ACHN (cell line): Measurements from ENCODE around the gene DACH1.
"Not testable (repeated sequence)": the region's sequence is repeated elsewhere in the genome, so short reads cannot be mapped to it uniquely, and the experiment has no call there.

Experiments
- DNase-seq: peaks from one replicate; pipeline ENCODE4 v3.0.0-alpha.2; 2015
- in situ Hi-C: cut with HindIII; loops from 2 replicates; pipeline ENCODE4 v1.10.0; 2017; ENCODE audit warnings: low sequenced_read_pairs, low pct_ligation_motif_present, low pct_unique_long_range_greater_than_20kb

DACH1 gene

GRCh38 chr13:71867131-71867814 is at the start of gene DACH1:
TSS of gene DACH1 (minus strand) at chr13:71867204.
- in situ Hi-C loops: no loop called here
- DNase-seq: peak; percentile 33

- DNase-seq: no peak
- in situ Hi-C loops: no loop called here
These were observed 46.7 kb upstream of the DACH1 start for GRCh38 chr13:71913717-71914116.

DNA sequence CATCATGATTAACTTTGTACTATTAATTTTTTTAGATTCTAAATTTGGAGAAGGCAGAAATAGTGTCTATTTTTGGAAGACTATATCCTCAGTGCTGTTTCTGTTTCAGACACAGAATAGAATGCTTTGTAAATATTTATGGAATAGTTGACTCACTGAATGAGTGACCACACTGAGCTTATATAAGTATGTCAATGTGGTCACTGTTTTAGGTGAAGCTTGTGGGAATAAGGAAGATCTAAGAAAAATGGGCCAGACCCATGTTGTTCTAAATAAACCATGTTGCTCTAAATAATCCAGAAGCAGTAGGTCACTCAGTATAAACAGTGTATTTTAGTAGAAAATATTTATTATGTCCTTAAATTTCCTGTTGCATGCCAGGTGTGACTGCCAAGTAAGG is 45.5 kb upstream of the DACH1 start:
- no peak for DNase-seq
- in situ Hi-C loops: no loop called here

GRCh38 chr13:71906448-71906847 is 39.4 kb upstream of the DACH1 start:
- no peak for DNase-seq

DNA sequence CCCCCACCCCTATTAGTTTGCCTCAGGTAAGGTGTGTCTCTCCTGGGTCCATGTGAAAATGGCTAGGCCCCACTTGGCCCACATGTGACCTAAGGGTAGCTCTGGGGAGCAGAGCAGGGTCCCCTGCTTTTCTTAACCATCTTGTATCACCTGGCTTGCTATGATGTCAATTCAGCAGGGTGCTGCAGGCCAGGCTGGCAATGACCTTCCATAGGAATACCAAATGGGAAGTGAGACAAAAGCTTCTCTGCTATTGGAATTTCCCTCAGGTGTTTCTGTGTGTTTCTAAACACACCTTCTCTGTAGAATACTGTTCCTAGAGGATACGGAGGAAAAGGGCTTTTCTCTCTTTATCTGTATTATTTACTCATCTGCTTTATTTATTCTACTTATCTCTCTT is 35.7 kb upstream of the DACH1 start:
- DNase-seq: no peak
- in situ Hi-C loops: no loop called here

More at GRCh38 chr13:71906448-71906847, 39.4 kb upstream of the DACH1 start:
- in situ Hi-C loops: no loop called here

DNA sequence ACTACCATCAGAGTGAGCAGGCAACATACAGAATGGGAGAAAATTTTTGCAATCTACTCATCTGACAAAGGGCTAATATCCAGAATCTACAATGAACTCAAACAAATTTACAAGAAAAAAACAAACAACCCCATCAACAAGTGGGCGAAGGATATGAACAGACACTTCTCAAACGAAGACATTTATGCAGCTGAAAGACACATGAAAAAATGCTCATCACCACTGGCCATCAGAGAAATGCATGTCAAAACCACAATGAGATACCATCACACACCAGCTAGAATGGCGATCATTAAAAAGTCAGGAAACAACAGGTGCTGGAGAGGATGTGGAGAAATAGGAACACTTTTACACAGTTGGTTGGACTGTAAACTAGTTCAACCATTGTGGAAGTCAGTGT is 26.5 kb upstream of the DACH1 start:
- in situ Hi-C loops, DNase-seq: not testable (repeated sequence)

- in situ Hi-C loops: no loop called here
- no peak for DNase-seq
These were observed 19.9 kb upstream of the DACH1 start for GRCh38 chr13:71886880-71887279.

- DNase-seq: no peak
- in situ Hi-C loops: no loop called here
These were observed 15.1 kb upstream of the DACH1 start for GRCh38 chr13:71882120-71882519.

DNA sequence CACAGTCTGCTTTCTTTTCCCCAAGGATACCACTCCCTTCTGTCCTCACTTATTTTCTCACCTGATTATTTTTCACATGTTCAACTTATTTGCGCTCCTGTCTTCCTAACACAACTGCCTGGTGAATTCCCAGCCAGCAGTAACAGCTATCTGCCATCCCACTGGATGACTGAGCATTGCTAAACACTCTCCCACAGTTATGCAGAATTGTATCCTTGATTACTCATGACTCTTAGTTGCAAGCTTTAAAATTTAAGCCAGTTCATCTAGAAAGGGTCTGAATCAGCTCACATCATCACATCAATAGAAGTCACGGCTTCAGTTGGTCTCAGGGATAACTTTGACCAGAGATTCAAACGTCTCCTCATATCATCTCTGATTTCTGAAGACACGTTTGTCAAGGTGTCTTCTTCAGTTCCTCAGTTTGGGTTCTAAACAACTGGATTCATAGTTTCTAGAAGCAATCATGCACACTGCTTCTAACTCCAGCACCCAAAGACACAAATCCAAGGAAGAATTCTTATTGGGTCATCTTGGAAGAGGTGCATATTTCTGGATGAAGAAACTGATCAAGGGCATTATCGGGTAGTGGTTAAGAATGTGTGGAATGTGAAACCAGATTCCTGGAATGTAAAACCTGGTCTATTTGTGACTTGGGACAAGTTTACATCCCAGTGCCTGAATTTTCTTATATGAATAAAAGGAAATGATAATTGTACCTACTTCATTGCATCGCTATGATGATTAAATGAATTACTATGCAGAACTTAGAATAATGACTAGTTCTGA is 13.9 kb upstream of the DACH1 start:
- DNase-seq: no peak
- in situ Hi-C loops: no loop called here

DNA sequence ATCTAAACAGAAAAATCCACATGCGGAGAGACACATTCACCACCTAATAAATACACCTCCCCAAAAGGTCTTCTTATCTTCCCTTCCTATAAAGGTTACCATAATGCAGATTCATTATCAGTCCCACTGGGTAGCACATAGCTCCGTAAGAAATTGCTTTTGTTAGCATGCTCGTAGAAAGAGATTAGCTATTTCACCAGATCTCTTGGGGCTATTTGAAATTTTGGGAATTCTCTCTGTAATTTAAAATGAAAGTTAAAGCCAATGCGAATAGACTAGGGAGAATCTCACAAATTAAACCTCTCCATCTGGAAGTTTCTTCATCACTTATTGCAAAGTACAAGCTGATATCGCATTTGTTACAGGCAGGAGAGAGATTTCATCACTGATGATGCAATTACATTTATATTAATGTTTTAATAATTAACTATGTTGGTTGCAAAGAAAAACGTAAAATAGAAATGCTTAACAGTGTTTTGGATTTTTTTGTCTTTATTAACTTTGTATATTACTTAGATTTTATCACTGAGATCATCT is 12.9 kb upstream of the DACH1 start:
- DNase-seq: no peak
- in situ Hi-C loops: no loop called here

DNA sequence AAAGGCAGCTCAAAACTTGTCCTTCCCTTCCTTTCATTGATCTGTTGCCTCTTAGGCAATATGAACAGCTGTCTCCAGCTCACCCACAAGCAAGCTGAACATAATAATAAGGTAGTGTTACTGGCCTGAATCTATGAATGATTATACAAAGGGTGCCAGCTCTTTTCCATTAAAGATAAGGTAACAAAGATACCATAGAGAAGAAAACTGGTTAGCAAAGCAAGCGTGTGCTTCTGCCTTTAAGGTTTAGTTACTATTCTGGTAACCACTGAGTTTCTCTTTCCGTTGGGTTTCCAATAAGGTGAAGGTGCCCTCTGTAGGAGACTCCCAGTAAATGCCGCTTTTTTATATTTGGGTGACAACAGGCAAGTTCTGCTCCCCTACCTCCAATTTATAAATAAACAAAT is 12.1 kb upstream of the DACH1 start:
- DNase-seq: peak; percentile 41

GRCh38 chr13:71877256-71877653 is 10.3 kb upstream of the DACH1 start:
- DNase-seq: no peak
- in situ Hi-C loops: no loop called here

More for the DNA sequence above, 12.1 kb upstream of the DACH1 start:
- in situ Hi-C loops: no loop called here

GRCh38 chr13:71876648-71877255 is 9.7 kb upstream of the DACH1 start:
- DNase-seq: no peak
- in situ Hi-C loops: no loop called here

DNA sequence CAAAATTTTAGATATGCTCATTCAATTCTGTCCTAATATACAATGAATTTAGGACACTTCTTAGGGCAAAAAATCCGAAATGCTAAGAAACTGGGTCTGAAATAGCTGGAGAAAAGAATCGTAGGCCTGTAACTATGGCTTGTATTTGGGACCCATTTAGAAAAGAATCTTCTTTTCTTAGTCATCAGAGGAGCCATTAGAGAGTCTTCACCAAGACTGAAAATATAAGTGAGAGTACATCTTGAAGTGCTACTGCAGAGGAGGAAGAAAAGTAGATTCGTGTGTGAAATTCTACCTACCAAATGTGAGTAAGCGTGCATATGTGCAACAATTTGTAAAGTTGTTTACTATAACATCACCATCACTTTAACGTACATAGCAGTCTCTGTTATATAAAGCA is 8.8 kb upstream of the DACH1 start:
- DNase-seq: no peak
- in situ Hi-C loops: no loop called here

- in situ Hi-C loops: no loop called here
- no peak for DNase-seq
These were observed 7.5 kb upstream of the DACH1 start for GRCh38 chr13:71874458-71874857.

GRCh38 chr13:71873418-71874247 is 6.6 kb upstream of the DACH1 start:
- in situ Hi-C loops: no loop called here

GRCh38 chr13:71871844-71872243 is 4.8 kb upstream of the DACH1 start:
- DNase-seq: no peak
- in situ Hi-C loops: no loop called here

More at GRCh38 chr13:71873418-71874247, 6.6 kb upstream of the DACH1 start:
- DNase-seq: no peak

DNA sequence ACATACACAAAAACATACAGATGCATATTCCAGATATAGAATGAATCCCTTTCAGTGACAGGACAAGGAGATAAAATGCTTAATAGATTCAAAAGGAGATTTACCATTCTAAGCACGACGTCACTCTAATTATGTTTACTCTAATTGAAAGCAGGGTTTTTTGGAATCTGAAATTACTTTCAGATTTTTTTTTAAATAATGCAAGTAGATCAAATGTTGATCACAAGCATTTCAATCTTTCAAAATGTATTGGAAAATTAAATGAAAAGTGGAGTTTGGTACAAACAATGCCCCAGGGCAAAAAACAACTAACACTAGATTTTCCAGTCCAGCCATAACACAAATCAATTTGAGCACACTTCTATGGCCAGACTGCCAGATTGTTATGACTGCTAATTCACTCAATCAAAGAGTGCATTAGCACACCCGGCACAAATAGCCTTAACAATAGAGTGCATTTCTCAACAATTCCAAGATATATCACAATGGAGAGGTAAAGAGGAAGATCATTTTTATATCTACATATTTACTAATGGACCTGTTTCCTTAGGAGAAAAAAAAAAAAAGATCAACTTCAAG is 4.3 kb upstream of the DACH1 start:
- no peak for DNase-seq

More for the DNA sequence above, 4.3 kb upstream of the DACH1 start:
- in situ Hi-C loops: no loop called here
